ENCODE measurements around the gene SLC44A1. TPM values are rescaled to one million over a fixed set of nuclear protein-coding genes. Genes with fewer than 3 reads are reported as not detected.

Gene SLC44A1
- total RNA-seq, 1 donor from 2014 or later, result 67.5 TPM

DNA sequence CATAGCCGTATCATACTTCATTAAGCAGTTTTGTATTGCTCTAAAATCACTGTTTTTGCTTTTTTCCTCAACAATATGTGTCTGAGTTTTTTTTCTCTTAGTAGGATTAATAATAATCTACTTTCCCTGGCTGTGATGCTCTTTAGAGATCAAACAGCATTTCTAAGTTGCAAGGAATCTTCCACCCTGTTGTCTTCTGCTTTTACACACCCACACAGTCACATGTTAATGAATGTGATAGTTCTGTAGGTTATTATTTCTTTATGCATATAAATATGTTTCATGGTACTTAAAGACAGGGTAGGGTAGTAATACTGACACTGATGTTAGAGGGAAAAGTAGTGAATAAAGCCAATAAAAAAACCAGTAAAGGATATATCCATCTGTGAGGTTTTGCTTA, 29.3 kb downstream of the SLC44A1 start:
- DNase-seq (ENCODE audit: low spot score), result no peak

DNA sequence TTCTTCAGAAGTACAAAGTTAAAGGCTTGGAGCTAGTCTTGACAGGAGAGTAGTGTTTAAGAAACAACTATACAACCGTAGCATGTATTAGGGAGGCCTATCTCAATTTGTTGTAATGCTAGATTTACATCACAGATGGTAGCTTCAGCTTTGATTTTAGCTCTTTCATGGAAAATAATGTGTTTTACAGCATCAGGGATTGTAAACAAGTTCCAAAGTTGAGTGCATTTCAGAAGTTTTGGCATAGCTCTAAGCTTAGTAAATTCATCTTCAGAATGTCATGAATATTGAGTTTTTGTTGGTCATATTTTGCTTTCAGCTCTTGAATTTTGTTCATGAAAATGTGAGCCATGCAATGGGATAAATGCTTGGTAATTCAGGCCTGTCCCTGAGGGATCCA, 30.7 kb downstream of the SLC44A1 start:
- DNase-seq (ENCODE audit: low spot score), result no peak

DNA sequence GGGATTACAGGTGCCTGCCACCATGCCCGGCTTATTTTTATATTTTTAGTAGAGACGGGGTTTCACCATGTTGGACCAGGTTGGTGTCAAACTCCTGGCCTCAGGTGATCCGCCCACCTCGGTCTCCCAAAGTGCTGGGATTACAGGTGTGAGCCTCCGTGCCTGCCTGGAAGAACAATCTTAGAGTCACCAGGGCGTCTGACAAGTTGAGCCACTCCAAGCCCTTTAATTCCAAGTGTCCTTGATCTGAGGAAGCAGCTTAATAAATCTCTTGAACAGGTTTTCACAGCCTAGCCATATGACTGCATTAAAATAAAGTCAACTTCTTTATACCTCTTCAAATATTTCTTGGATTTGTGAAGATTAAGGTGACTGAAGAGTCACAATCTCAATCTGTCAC, 31.5 kb downstream of the SLC44A1 start:
- DNase-seq (ENCODE audit: low spot score), result no peak

DNA sequence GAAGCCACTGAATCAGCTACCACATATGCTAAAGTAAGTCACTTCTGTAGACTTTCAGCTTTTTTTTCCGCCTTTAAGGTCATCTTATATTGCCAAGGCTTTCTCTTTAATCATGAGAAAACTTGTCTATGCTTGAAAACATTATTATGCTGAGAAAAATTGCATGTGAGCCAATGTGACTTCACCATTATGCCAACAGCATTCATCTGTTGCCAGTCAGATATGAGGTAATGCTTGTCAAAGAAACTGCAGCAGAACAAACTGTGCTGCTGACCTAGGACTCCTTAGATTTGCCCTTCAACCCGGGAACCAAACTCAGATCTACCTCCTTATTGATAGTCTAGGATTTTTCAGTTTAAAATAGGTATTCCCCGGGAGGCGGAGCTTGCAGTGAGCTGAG, 34.3 kb downstream of the SLC44A1 start:
- no peak for DNase-seq (ENCODE audit: low spot score)

DNA sequence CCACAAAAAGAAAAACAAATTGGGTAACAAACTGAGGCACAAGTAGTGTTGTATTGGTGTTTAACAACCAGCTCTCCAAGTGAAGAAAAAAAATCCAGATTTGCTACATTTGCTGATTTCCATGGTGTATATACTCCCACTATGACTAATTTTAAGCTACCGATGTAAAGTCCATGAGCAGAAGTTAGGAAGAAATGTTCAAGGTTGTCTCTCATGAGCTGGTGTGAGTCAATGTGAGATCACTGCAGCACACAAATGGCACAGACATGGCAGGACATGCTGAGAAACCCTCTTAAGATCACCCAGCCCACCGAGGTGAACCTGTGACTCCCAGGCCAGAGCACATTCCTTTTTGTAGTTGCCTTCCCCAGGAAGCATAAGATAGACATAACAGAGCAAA, 36.2 kb downstream of the SLC44A1 start:
- DNase-seq (ENCODE audit: low spot score), result no peak

DNA sequence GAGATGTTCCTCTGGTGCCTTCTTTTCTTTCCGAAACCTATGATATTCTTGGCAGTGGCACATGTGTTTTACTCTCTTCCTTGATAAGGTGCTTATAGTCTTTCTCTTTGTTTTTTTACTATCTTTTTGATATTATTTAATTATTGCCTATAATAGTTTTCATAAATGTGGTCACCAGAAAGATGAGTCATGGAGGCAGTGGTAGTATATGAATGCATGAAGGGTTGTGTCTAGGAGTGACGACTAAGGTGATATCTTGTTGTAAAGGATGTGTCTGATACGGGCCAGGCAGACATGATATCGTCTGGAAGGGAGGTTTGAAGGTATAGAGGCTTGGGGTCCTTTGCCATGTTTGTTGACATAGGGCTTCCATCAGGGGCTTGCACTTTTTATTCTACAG, 36.8 kb downstream of the SLC44A1 start:
- no peak for DNase-seq (ENCODE audit: low spot score)

DNA sequence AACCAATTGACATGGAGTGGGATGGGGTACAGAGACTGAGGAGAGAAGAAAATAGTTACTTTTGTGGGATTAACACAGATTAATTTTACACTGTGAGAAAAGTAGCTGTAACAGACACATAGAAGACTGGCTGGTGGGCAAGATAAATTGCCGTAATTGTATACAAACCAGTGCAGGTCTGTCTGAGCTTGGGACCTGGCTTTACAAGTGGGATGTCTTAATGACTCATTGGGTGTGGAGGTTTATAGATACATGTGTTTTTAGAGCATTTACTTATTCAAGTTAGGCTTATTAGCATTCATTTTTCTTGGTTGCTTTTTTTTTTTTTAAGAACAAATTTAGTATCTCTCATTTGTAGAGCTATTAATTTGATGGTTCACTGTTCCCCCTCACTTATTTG, 37.5 kb downstream of the SLC44A1 start:
- no peak for DNase-seq (ENCODE audit: low spot score)

DNA sequence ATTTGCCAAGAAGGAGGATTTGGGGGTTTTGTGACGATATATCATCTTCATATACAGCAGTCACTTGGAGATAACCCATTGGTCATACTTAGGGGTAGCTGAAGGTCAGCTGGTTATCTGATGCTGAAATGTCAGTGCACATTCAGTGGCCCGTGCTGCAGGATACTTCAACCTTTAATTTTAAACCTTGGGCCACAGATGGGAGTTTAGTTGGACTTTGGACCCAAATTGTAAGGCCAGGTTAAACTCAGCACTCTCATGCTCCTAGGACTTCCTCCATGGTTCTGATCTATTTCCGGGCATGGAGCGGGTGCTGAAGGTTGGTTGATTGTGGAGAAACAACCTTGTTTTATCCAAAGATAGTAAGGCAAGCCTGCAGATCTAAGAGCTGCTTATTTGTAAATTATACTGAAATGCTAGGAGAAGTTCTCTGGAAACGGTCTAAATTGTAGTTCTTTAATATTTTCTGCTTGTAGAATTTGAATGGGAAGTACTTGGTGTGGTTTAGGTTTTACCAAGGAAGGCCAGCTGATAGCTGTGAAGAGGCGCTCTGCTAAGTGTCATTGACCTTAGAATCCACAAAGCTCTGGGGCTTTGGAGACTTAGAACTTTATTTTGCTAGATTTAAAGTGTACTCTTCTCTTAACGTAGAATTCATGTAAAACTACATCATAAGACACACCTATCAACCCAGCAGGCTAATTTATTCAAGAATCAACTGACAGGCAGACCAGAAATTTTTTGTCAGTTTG, 38.6 kb downstream of the SLC44A1 start:
- no peak for DNase-seq (ENCODE audit: low spot score)

DNA sequence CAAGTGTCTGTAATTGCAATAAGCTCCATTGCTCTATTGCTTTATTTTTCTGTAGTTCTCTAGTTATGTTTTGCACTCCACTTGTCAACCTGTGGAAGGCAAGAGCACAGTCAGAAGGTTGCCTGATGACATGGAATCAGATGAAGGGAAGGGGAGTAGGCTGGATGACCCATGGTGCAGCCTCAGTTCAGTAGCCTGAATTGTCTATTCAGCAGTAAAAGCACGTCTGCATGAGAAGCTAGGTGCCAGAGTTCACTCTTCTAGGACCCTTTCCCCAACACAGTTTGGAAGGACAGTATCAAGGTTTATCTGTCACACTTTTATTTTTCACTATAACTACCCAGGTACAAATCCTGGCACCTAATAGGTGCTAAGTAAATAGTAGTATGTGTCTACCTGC, 39.3 kb downstream of the SLC44A1 start:
- DNase-seq (ENCODE audit: low spot score), result no peak

DNA sequence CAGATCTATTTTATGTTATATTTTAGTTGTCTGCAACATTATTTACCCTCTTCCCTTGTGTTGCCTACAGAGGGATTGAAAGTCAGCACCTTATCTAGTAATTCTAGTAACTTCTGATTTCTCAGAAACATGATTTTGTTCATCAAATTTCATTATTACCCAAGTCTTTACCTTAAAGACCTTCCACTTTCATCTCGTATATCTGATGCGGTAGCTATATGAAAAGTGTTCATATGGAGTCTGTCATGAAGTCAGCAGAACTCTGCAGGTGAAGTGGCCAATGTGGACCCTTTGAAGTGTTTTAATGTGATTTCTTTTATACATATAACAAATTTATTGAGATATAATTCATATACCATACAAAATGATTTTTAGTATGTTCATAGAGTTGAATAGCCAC, 40.0 kb downstream of the SLC44A1 start:
- DNase-seq (ENCODE audit: low spot score), result no peak

DNA sequence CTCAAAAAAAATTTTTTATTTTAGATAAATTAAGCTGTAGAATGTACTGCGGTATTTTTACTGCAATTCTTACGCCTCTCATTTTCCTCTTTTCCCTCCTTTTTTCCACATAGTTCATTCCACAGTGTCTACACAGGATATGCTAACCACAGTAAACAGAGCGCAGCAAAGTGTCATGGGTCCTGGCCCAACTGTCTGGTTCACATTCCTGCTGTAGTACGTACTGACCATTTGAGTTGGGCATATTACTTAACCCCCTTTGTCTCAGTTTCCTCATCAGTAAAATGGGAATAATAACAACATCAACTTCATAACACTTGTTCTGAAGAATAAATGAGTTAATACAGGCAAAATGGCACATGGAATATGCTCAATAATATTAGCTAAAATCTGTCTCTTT, 41.6 kb downstream of the SLC44A1 start:
- no peak for DNase-seq (ENCODE audit: low spot score)

DNA sequence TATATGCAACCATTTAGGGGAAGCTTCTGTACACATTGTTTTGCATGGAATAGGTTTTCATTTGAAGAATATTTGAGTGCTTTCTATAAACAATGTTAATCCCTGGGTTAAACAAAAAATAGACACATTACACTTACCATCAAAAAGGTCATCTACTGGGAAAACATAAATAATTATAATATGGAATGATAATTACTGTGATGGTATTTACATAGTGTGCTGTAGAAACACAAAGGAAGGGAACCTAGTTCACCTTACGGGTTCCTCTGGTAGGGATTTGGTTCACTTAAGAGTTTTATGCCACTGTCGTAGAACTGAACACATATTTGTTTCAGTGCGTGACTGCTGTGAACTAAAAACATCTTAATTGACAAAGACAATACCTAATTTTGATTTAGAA, 44.9 kb downstream of the SLC44A1 start:
- no peak for DNase-seq (ENCODE audit: low spot score)

DNA sequence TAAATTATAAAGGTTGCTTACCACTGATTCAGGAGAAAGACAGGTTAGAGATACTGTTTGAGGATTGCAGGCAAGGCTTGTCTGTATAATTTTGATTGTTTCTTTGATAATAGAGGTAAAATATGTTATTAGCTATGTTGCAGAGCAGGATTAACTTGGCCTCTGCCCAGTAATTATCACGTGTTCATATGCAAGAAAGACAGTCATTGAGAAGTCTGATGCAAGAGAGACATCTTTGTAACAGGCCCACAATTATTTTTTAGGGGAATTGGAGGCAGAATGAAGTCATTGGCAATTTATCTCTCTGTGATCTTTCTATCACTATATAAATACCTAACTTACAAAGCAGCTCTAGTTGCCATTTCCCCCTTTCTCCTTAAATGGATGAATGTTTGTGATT, 46.0 kb downstream of the SLC44A1 start:
- DNase-seq (ENCODE audit: low spot score), result peak; percentile 52

DNA sequence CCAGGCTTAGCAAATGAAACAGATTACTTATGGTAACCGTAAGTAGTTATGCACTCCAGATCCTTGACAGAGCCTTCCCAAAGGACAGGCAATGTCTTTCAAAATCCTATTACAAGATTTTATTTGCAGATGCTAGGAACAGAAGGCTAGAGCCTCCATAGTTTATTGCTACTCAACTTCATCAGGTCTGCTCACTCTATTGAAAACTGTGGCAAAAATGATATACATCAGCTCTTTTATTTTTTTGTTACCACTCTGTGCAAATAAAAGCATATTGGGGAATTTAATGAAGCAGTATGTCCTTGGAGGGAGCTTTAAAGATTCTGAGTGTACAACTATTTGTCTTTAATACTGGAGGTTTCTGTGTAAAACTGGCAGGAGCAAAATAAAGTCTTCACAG, 46.5 kb downstream of the SLC44A1 start:
- no peak for DNase-seq (ENCODE audit: low spot score)

DNA sequence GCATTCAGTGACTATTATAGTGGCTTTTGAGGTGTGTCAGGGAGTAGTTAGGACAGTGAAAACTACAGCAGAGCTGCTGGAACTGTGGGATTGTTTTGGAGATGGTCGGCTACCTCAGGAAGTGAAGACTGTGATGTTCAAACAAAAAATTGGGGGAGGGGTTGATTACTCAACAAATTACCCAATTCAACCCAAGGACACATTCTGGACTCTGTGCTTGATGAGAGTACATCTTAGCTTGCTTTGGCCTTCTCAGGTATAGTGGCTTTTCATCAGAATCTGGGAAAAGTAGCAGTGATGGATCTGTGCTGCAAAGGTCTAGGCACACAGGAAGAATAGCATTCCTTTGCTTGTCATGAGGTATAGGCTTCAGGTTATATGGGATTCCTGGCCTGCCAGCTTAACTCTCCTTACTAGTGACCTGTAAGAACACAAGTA, 47.0 kb downstream of the SLC44A1 start:
- DNase-seq (ENCODE audit: low spot score), result no peak

DNA sequence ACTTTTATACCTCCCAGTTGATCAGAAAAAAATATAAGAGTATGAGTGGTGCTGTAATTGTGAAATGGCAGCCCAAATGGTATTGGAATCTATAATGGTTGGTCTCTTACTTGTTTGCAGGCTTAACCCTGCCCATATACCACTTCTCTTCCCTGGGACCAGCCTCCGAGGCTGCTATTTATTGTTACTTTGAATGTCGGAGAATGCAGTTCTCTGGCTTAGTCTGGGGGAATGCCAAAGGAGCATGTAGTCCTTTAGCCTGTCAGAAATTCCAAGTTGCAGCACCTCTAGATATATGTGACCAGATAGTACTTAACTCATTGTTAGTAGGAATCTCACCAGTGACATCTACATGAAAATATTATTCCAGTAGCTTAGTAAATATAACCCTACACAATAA, 47.5 kb downstream of the SLC44A1 start:
- no peak for DNase-seq (ENCODE audit: low spot score)

DNA sequence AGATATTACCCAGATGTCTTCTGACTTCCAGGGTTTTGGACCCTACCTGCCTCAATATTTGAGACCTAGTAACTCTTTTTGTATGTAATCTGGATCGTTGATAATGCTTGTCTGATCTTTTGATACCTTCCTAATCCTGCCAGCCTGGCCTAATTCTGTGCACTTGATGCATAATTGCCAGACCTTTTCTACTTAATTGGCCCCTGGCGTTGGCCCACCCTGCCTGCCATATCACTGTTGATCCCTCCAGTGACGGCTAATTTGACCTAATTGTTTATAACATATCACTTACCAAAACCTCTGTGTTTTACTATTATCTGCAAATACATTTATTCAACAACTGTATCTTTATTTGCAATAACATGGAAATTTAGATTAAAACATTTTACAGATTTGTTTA, 49.0 kb downstream of the SLC44A1 start:
- DNase-seq (ENCODE audit: low spot score), result no peak

DNA sequence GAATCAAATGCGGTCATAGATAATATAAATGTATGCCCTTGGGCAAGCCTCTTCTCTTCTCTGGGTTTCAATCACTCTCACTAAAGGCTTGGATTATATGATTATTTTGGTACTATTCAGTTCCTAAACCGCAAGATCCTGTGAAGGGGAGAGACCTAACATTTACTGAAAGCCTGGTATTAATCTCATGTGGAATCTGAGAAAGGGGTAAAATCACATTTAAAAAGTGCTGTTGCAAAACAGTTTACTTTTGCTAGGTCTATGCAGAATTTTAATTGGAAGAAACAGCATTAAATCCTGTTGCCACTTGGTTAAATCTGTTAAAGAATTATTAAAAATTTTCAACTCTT, 50.7 kb downstream of the SLC44A1 start:
- no peak for DNase-seq (ENCODE audit: low spot score)

DNA sequence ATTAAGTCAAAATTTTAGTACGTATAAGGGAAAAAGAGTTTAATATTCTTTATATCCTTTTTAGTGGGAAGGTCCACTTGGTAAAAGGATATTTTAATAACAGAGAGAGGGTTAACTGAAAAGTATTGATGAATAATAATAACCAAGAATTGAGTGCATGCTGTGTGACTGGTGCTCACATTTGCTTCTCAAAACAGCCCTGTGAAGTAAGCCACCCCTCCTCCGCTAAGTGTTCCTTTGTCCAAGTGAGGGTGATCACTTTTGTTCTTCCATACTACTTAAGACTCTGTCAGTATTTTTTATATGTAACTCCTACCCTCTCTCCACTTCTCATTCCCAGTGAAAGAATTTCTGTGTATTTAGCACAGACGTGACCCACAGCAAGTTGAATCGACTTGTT, 51.5 kb downstream of the SLC44A1 start:
- DNase-seq (ENCODE audit: low spot score), result no peak

DNA sequence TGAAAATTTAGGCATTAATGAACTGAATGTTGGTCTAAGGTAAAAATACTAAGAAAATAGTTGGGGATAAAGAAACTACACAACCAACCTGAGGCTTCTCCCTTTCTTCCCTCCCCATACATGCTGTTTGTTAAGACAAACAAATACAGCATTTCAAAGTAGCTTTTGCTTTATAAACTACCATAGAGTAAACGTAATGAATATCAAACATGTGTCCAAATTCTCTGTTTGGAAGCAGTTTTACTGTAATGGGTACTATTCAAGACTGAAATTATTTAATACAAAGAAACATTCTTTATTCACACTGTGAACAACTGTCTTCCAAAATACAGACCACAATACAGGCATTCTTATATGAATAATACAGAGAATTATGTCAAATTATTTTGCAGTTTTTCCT, 52.0 kb downstream of the SLC44A1 start:
- DNase-seq (ENCODE audit: low spot score), result no peak

DNA sequence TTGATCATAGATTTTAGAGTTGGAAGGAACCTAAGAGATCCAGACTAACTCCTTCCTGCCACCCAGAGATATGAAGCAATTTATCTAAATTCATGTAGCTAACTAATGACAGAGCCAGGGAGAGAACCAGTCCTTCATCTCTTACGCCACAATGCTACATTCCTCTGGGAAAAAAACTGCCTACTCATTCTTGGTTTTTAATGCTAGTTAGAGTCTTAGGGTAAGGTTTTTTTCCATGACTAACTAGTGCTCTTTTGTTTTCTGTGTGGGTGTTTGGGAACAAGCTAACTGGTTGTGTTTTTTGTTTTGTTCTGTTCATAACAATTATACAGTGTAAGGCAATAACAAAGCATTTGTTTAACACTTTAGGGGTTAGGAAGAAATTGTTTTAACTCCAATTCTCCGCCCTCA, 52.4 kb downstream of the SLC44A1 start:
- DNase-seq (ENCODE audit: low spot score), result no peak

DNA sequence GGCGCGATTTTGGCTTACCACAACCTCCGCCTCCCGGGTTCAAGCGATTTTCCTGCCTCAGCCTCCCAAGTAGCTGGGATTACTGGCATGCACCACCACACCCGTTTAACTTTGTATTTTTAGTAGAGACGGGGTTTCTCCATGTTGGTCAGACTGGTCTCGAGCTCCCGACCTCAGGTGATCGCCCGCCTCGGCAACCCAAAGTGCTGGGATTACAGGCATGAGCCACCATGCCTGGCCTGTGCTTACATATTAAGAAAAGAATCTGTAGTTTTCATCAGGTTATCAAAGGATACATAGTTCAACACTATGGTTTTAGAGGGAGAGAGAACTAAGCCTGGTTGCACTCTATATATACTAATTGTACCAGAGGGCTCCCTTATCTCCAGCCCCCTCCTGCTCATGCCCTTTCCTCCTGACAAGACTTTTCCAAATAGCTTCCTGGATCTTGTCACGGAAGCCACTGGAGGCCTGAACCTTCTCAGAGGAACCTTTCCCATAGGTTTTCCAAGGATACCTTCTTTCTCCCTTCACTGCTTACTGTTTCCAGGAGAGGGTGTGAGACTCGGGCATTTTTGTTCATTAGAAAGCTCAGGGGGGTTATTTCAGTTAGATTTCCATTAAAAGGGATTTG, 53.1 kb downstream of the SLC44A1 start:
- no peak for DNase-seq (ENCODE audit: low spot score)

DNA sequence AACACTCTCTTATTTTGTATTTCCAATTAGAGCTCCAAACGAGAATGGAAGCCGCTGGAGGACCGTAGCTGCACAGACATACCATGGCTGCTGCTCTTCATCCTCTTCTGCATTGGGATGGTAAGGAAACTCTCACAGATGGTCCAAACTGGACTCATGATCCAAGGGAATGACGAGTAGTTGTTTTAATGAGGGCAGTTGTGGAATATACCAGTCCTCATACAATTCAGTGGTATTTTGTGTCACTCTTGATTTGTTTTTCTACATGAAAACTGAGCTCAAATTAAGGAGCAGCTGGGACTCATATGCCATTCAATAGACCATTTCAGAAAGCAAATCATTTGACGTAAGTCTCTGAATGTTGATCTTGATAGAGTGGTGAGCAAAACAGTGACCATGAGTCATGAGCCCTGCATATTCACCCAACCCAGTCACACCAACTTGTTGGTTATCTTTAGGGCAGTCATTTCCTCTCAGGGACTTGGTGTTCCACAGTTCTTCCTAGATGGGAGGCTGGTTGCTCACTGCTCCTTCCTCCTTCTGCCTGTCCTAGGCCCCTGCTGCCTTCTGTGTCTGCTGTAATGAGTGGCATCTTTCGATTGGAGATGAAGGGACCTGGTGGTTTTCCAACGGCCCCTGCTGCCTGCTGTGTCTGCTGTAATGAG, 54.9 kb downstream of the SLC44A1 start:
- peak; percentile 52 for DNase-seq (ENCODE audit: low spot score)

Data from ureter (tissue), 1 donor.